HepG2 (cell line): ENCODE data around the gene LGALS3. TPM values are rescaled to one million over a fixed set of nuclear protein-coding genes. Genes with fewer than 3 reads are reported as not detected.

Experiments used
- BCLAF1 ChIP-seq: fragments of 450-650 bp; IDR thresholded peaks from 2 replicates; pipeline ENCODE4 v1.6.1; 2017; ENCODE audit warnings: mild to moderate bottlenecking
- BRCA1 ChIP-seq: sonication (generic); formaldehyde crosslinking; IDR thresholded peaks from 2 replicates; pipeline ENCODE4 v1.4.0; 2020; ENCODE audit warnings: missing genetic modification reagents
- POGZ ChIP-seq: sonication (generic); formaldehyde crosslinking; IDR thresholded peaks from 2 replicates; pipeline ENCODE4 v1.4.0; 2020; ENCODE audit warnings: mild to moderate bottlenecking, missing genetic modification reagents
- RERE ChIP-seq: IDR thresholded peaks from 2 replicates; pipeline ENCODE4 v1.6.1; 2016; ENCODE audit warnings: low read depth, missing genetic modification reagents, missing compliant biosample characterization
- ZBTB42 ChIP-seq: sonication (generic); formaldehyde crosslinking; IDR thresholded peaks from 2 replicates; pipeline ENCODE4 v1.5.0; 2020; ENCODE audit warnings: mild to moderate bottlenecking, missing genetic modification reagents
- ZNF773 ChIP-seq: sonication (generic); formaldehyde crosslinking; IDR thresholded peaks from 2 replicates; pipeline ENCODE4 v1.4.0; 2020; ENCODE audit warnings: missing genetic modification reagents, borderline replicate concordance
- ZSCAN31 ChIP-seq: sonication (generic); formaldehyde crosslinking; IDR thresholded peaks from 2 replicates; pipeline ENCODE4 v1.5.0; 2020; ENCODE audit warnings: low read depth, mild to moderate bottlenecking, missing genetic modification reagents
- polyA plus RNA-seq, 8 experiments: library from polyadenylated mRNA; depleted of rRNA in 3 of 8; stranded (reverse) in 7 of 8; unstranded in 1 of 8; fragments of >200 nt; fragmentation: Illumina TruSeq in 4 of 8; extraction: Trizol in 4 of 8; gene quantifications; 2 replicates each; pipeline versions ENCODE4 v1.2.1 to v1.2.3, GENCODE V29; 2011 to 2016; ENCODE audit warnings: low read depth in 4 of 8, missing spikeins in 1 of 8, mixed read lengths in 1 of 8; ENCODE audit not compliant: insufficient read depth in 1 of 8
- total RNA-seq, 5 experiments: library from RNA; depleted of rRNA; stranded (reverse); fragments of >200 nt; fragmentation: Illumina TruSeq; extraction: Trizol; gene quantifications; 2 replicates each; pipeline ENCODE4 v1.2.3, GENCODE V29; 2016; ENCODE audit warnings: low read depth in 1 of 5
- TF ChIP-seq, protein P1 (sequence below): sonication (generic); formaldehyde crosslinking; IDR thresholded peaks from 2 replicates; pipeline ENCODE4 v1.5.1; 2020; ENCODE audit warnings: mild to moderate bottlenecking, missing genetic modification reagents, moderate library complexity
- TF ChIP-seq, protein P2 (sequence below): sonication (generic); formaldehyde crosslinking; IDR thresholded peaks from 2 replicates; pipeline ENCODE4 v1.5.1; 2020; ENCODE audit warnings: mild to moderate bottlenecking, missing genetic modification reagents, borderline replicate concordance

LGALS3 gene
- total and polyA plus RNA-seq, 2 of the 13 experiments (the other 11 are each of a cell fraction or from before 2014, with no cell fraction given): 5.0 to 97.4 TPM

DNA sequence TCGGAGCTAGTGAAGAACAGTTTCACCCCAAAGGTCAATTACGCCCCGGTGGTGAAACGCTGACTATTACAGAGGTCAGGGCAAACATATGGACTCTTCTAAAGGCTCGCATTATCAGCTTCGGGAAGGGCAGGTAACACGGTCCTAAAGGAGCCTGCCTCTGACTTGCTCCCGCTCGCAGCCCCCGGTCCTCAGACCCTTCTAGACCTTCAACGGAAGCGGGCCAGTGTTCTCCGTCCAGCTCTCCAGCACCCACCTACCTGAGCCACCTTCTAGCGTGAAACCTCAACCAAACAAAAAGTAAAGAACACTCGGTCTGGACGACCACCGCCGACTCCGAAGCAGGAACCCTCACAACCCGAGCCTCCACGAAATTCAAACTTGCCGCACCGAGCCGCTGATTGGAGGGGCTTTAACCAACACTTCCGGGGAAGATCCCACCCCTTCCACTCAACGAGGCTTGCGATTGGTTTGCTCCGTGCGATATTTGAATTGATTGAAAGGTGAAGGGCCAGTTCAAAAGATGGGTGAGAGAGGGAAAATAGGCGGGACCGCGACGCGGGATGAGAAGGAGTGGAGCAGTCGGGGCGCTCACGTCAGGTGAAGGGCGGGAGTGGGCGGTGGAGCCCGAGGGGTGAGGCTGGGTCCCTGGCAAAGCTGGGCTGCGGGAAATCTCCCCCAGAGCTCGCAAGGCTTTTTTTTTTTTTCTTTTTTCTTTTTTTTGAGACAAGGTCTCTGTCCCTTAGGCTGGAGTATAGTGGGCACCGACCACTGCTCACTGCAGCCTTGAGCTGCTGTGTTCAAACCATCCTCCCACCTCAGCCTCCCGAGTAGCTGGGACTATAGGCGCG, 62.4 kb downstream of the LGALS3 start, which contains the start of gene DLGAP5 (continued):
- TF ChIP-seq, protein P1, sequence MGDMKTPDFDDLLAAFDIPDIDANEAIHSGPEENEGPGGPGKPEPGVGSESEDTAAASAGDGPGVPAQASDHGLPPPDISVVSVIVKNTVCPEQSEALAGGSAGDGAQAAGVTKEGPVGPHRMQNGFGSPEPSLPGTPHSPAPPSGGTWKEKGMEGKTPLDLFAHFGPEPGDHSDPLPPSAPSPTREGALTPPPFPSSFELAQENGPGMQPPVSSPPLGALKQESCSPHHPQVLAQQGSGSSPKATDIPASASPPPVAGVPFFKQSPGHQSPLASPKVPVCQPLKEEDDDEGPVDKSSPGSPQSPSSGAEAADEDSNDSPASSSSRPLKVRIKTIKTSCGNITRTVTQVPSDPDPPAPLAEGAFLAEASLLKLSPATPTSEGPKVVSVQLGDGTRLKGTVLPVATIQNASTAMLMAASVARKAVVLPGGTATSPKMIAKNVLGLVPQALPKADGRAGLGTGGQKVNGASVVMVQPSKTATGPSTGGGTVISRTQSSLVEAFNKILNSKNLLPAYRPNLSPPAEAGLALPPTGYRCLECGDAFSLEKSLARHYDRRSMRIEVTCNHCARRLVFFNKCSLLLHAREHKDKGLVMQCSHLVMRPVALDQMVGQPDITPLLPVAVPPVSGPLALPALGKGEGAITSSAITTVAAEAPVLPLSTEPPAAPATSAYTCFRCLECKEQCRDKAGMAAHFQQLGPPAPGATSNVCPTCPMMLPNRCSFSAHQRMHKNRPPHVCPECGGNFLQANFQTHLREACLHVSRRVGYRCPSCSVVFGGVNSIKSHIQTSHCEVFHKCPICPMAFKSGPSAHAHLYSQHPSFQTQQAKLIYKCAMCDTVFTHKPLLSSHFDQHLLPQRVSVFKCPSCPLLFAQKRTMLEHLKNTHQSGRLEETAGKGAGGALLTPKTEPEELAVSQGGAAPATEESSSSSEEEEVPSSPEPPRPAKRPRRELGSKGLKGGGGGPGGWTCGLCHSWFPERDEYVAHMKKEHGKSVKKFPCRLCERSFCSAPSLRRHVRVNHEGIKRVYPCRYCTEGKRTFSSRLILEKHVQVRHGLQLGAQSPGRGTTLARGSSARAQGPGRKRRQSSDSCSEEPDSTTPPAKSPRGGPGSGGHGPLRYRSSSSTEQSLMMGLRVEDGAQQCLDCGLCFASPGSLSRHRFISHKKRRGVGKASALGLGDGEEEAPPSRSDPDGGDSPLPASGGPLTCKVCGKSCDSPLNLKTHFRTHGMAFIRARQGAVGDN (CRISPR knock-in tag): peak; percentile 76
- TF ChIP-seq ZSCAN31 (CRISPR knock-in tag) (no peak), BRCA1 (CRISPR knock-in tag) (no peak), POGZ (peak; percentile 89), RERE (CRISPR knock-in tag) (no peak), ZBTB42 (CRISPR knock-in tag) (no peak), ZNF773 (CRISPR knock-in tag) (no peak), BCLAF1 (no peak)
- TF ChIP-seq, protein P2, sequence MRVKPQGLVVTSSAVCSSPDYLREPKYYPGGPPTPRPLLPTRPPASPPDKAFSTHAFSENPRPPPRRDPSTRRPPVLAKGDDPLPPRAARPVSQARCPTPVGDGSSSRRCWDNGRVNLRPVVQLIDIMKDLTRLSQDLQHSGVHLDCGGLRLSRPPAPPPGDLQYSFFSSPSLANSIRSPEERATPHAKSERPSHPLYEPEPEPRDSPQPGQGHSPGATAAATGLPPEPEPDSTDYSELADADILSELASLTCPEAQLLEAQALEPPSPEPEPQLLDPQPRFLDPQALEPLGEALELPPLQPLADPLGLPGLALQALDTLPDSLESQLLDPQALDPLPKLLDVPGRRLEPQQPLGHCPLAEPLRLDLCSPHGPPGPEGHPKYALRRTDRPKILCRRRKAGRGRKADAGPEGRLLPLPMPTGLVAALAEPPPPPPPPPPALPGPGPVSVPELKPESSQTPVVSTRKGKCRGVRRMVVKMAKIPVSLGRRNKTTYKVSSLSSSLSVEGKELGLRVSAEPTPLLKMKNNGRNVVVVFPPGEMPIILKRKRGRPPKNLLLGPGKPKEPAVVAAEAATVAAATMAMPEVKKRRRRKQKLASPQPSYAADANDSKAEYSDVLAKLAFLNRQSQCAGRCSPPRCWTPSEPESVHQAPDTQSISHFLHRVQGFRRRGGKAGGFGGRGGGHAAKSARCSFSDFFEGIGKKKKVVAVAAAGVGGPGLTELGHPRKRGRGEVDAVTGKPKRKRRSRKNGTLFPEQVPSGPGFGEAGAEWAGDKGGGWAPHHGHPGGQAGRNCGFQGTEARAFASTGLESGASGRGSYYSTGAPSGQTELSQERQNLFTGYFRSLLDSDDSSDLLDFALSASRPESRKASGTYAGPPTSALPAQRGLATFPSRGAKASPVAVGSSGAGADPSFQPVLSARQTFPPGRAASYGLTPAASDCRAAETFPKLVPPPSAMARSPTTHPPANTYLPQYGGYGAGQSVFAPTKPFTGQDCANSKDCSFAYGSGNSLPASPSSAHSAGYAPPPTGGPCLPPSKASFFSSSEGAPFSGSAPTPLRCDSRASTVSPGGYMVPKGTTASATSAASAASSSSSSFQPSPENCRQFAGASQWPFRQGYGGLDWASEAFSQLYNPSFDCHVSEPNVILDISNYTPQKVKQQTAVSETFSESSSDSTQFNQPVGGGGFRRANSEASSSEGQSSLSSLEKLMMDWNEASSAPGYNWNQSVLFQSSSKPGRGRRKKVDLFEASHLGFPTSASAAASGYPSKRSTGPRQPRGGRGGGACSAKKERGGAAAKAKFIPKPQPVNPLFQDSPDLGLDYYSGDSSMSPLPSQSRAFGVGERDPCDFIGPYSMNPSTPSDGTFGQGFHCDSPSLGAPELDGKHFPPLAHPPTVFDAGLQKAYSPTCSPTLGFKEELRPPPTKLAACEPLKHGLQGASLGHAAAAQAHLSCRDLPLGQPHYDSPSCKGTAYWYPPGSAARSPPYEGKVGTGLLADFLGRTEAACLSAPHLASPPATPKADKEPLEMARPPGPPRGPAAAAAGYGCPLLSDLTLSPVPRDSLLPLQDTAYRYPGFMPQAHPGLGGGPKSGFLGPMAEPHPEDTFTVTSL (CRISPR knock-in tag): 0 out of 2 replicates have a peak, but pooled peaks have one; percentile 35
